IMR-90 (cell line): ENCODE measurements around the gene SRRM4.
A peak's percentile ranks its signal among the peaks of the same experiment; 100 is the strongest.

Experiments used
- CEBPB ChIP-seq: IDR thresholded peaks from 2 replicates; pipeline ENCODE4 v1.6.1; 2012; ENCODE audit warnings: low read depth, low read length, improper control_type of control experiment
- CHD1 ChIP-seq: IDR thresholded peaks from 2 replicates; pipeline ENCODE4 v1.6.1; 2012; ENCODE audit warnings: low read depth, low read length, improper control_type of control experiment
- MAFK ChIP-seq: IDR thresholded peaks from 2 replicates; pipeline ENCODE4 v1.6.1; 2012; ENCODE audit warnings: low read depth, low read length, improper control_type of control experiment
- MAZ ChIP-seq: IDR thresholded peaks from 2 replicates; pipeline ENCODE4 v1.6.1; 2012; ENCODE audit warnings: low read depth, mild to moderate bottlenecking, low read length, improper control_type of control experiment, moderate library complexity, borderline replicate concordance
- MXI1 ChIP-seq: IDR thresholded peaks from 2 replicates; pipeline ENCODE4 v1.6.1; 2012; ENCODE audit warnings: low read depth, mild to moderate bottlenecking, low read length, moderate library complexity, borderline replicate concordance
- NFE2L2 ChIP-seq: fragments of 150-350 bp; IDR thresholded peaks from 2 replicates; pipeline ENCODE4 v1.6.1; 2016; ENCODE audit warnings: low read depth, mild to moderate bottlenecking, low read length
- POLR2A ChIP-seq: IDR thresholded peaks from 2 replicates; pipeline ENCODE4 v1.6.1; 2012; ENCODE audit warnings: mild to moderate bottlenecking, low read depth, low read length
- RAD21 ChIP-seq: IDR thresholded peaks from 2 replicates; pipeline ENCODE4 v1.6.1; 2012; ENCODE audit warnings: low read length, improper control_type of control experiment
- RFX5 ChIP-seq: IDR thresholded peaks from 2 replicates; pipeline ENCODE4 v1.8.0; 2012; ENCODE audit warnings: low read depth, mild to moderate bottlenecking, low read length, moderate library complexity
- SMC3 ChIP-seq: fragments of 150-350 bp; IDR thresholded peaks from 2 replicates; pipeline ENCODE4 v1.6.1; 2016; ENCODE audit warnings: low read depth, mild to moderate bottlenecking, antibody characterized with exemption, low read length, moderate library complexity
- TF ChIP-seq, protein P1 (sequence below): conservative IDR thresholded peaks from 2 replicates; pipeline ENCODE4 v1.5.1; 2012; ENCODE audit warnings: mild to moderate bottlenecking, low read depth, low read length, improper control_type of control experiment
- TF ChIP-seq, protein P2 (sequence below): fragments of 150-350 bp; IDR thresholded peaks from 2 replicates; pipeline ENCODE4 v1.6.1; 2017; ENCODE audit warnings: mild to moderate bottlenecking, antibody characterized with exemption, low read length, low read depth

DNA sequence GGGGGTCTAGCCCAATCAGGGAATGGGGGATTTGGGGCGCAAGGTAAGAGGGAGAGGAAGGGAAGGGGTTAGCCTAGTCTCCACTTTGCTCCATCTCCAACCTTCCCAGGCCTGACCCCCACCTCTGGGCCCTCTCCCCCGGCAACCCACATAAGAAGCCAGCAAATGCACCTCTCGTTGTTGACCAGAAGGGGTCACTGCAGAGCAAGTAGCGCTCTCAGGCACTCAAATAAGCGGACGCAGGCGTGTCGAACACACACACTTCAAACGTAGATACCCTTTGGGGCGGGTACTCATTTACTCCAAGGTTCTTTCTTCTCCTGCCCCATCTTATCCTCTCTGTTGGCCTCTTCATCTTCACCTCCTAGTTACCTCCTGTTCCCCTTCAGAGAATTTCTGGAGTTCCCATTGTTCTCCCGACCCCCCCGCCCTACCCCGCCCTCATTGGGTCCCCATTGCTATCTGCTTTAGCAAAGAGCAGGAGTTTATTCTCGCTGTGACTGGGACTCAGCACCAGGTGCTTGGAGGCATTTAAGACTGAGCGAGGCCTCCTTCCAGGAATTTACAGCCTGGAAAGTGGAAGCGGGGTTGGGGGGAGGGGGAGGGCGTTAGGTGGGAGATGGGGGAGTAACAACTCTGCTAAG is 1.5 kb upstream of the SRRM4 start:
- TF ChIP-seq, protein P1, sequence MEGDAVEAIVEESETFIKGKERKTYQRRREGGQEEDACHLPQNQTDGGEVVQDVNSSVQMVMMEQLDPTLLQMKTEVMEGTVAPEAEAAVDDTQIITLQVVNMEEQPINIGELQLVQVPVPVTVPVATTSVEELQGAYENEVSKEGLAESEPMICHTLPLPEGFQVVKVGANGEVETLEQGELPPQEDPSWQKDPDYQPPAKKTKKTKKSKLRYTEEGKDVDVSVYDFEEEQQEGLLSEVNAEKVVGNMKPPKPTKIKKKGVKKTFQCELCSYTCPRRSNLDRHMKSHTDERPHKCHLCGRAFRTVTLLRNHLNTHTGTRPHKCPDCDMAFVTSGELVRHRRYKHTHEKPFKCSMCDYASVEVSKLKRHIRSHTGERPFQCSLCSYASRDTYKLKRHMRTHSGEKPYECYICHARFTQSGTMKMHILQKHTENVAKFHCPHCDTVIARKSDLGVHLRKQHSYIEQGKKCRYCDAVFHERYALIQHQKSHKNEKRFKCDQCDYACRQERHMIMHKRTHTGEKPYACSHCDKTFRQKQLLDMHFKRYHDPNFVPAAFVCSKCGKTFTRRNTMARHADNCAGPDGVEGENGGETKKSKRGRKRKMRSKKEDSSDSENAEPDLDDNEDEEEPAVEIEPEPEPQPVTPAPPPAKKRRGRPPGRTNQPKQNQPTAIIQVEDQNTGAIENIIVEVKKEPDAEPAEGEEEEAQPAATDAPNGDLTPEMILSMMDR = peak; percentile 41
- TF ChIP-seq MAZ (no peak), CEBPB (no peak), RAD21 (peak; percentile 40; the same call in 1 of the 2 replicates), CHD1 (no peak), MAFK (no peak), NFE2L2 (no peak), SMC3 (peak; percentile 29; the same call in 1 of the 2 replicates), MXI1 (no peak), RFX5 (no peak), POLR2A (no peak)
- TF ChIP-seq, protein P2, sequence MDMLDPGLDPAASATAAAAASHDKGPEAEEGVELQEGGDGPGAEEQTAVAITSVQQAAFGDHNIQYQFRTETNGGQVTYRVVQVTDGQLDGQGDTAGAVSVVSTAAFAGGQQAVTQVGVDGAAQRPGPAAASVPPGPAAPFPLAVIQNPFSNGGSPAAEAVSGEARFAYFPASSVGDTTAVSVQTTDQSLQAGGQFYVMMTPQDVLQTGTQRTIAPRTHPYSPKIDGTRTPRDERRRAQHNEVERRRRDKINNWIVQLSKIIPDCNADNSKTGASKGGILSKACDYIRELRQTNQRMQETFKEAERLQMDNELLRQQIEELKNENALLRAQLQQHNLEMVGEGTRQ = no peak
